ENCODE measurements around the gene CDK19. TPM values are rescaled to one million over a fixed set of nuclear protein-coding genes. Genes with fewer than 3 reads are reported as not detected.

The CDK19 gene
- total and polyA plus RNA-seq, 9 of the 15 experiments (the other 6 are each of a cell fraction or from before 2014, with no cell fraction given) = 3.8 to 15.2 (median 7.4) TPM

DNA sequence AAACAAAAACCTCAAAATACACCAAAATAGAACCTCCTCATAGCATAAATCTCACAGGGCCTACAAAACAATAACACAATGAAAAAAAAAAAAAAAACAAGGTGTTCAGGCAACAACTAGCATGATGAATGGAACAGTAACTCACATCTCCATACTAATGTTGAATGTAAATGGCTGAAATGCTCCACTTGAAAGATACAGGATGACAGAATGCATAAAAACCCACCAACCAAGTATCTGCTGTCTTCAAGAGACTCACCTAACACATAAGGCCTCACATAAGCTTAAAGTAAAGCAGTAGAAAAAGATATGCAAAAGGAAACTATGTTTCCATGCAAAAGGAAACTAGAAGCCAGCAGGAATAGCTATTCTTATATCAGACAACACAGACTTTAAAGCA lies 121.3 kb downstream of the CDK19 start (continued):
- TF ChIP-seq TCFL5 (CRISPR knock-in tag; conservative IDR thresholded peaks at IDR 0.05) = no peak
- no peak for TF ChIP-seq E2F3 (CRISPR knock-in tag; IDR thresholded peaks at IDR 0.05)
- TF ChIP-seq, protein P1, sequence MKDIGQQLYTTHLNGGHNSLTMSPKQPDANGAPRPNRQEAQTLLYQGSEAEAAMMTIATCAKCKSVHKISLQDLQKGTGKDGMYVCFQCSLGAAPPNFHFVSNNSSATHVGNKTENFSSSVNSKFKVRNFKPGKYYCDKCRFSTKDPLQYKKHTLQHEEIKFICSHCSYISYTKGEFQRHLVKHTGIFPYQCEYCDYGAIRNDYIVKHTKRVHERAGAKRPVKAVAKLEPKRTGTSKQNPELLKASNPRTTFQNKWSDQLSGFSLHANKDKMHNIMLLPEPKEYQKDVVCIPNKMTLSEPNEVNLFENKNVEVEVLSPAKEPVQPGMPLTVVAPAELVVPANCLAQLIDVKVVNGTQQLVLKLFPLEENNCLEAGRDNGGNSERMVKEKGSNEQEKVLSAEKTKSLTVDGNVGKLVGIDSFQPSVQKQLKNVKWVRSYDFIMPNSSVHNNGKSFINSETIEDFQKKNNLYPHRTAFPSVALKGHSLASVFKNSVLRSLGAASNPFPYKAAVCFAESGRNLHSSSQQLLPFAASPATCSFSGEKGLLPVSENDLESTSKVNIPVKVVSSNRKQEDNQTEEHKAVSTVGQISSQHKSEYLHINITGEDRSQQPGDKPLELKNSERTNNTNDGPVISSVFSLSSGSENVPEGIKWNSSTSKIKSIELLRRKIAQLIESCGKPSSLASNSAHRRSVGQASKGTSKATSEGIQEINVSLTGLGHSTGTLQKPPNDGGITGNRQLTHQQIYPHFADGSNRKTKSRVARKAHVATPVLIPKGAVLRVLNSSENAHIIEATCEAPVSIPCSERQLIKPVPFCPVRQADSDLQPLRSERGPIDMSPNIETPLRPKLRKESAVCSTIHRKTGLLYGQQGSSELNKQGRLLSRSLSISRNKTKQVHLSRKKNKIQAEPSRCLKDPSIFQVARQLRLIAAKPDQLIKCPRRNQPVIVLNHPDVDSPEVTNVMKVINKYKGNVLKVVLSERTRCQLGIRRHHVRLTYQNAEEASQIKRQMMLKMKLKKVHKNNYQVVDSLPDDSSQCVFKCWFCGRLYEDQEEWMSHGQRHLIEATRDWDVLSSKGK (CRISPR knock-in tag; IDR thresholded peaks at IDR 0.05) = no peak
- no peak for TF ChIP-seq ELK3 (CRISPR knock-in tag; IDR thresholded peaks at IDR 0.05)
- no peak for TF ChIP-seq MCM7 (IDR thresholded peaks at IDR 0.05)
- TF ChIP-seq ZNF592 (IDR thresholded peaks at IDR 0.05) = no peak
- TF ChIP-seq, protein P2, sequence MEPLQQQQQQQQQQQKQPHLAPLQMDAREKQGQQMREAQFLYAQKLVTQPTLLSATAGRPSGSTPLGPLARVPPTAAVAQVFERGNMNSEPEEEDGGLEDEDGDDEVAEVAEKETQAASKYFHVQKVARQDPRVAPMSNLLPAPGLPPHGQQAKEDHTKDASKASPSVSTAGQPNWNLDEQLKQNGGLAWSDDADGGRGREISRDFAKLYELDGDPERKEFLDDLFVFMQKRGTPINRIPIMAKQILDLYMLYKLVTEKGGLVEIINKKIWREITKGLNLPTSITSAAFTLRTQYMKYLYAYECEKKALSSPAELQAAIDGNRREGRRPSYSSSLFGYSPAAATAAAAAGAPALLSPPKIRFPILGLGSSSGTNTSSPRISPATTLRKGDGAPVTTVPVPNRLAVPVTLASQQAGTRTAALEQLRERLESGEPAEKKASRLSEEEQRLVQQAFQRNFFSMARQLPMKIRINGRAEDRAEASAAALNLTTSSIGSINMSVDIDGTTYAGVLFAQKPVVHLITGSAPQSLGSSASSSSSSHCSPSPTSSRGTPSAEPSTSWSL (CRISPR knock-in tag; IDR thresholded peaks at IDR 0.05; ENCODE audit: borderline replicate concordance) = no peak
- no peak for TF ChIP-seq ZNF79 (CRISPR knock-in tag; IDR thresholded peaks at IDR 0.05; ENCODE audit: low read depth)
- no peak for TF ChIP-seq TBL1XR1 (IDR thresholded peaks at IDR 0.05; ENCODE audit: low read length in 2 of 2)
- no peak for TF ChIP-seq SMARCA4 (IDR thresholded peaks at IDR 0.05)

All from K562 (cell line).